Neutrophil (primary cell): ENCODE results near the gene ASB6.
"Not testable (repeated sequence)": the region's sequence is repeated elsewhere in the genome, so short reads cannot be mapped to it uniquely, and the experiment has no call there.

ENCODE experiments used
- H3K27ac ChIP-seq: fragments of 200-600 bp; sonication (generic); 2 replicates; pipeline ENCODE4 v1.5.1; 2016; ENCODE audit warnings: mild to moderate bottlenecking, moderate library complexity
- H3K27me3 ChIP-seq: fragments of 200-600 bp; sonication (generic); 2 replicates; pipeline ENCODE4 v1.6.0; 2016; ENCODE audit warnings: mild to moderate bottlenecking
- H3K36me3 ChIP-seq: fragments of 200-600 bp; sonication (generic); 2 replicates; pipeline ENCODE4 v1.5.1; 2017
- H3K4me1 ChIP-seq, 2 experiments: fragments of 200-600 bp in 1 of 2; sonication (generic) in 1 of 2; 1 replicate in 1 of 2; 2 replicates in 1 of 2; pipeline versions ENCODE4 v1.5.1 to v1.6.1; 2013 to 2016; ENCODE audit warnings: low read depth in 1 of 2, low read length in 1 of 2, mild to moderate bottlenecking in 1 of 2, moderate library complexity in 1 of 2; ENCODE audit not compliant: control insufficient read depth in 1 of 2, insufficient read depth in 1 of 2
- H3K4me3 ChIP-seq, 2 experiments: fragments of 200-600 bp in 1 of 2; sonication (generic) in 1 of 2; 1 replicate in 1 of 2; 2 replicates in 1 of 2; pipeline ENCODE4 v1.5.1; 2013 to 2016; ENCODE audit warnings: low read depth in 1 of 2, low read length in 1 of 2, mild to moderate bottlenecking in 1 of 2, moderate library complexity in 1 of 2
- H3K9me3 ChIP-seq: fragments of 200-600 bp; sonication (generic); 2 replicates; pipeline ENCODE4 v1.5.1; 2016
- CTCF ChIP-seq: fragments of 200-600 bp; sonication (generic); IDR thresholded peaks from 2 replicates; pipeline ENCODE4 v1.5.1; 2016; ENCODE audit warnings: antibody characterized with exemption

The ASB6 gene

DNA sequence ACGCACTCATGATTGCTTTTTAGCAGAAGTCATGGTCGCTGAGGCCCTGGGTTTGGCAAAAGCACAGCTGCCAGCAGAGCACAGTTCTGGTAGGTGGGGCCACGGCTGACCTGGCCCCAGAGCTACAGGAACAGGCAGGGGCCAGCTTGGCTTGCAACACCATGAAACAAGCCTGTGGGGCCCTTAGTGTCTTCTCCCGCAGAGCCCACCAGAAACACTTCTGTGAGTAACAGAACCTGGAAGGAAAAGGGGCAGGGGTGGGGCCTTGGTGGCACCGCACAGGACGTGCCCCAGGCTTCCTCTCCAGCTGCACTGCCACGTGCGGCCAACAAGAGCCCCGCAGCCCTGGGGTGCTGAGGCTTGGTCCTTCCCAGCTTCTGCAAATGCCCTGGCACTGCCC, 4.8 kb downstream of the ASB6 start:
- H3K4me3 ChIP-seq, result no peak overlapping the region
- no peaks in the 10 kb centered on the region for H3K9me3 ChIP-seq
- TF ChIP-seq CTCF, result no peak
- peaks cover 70% of the 10 kb centered on the region for H3K36me3 ChIP-seq
- no peak overlapping the region for H3K27ac ChIP-seq
- H3K4me1 ChIP-seq, result peaks cover 17 to 19% of the 10 kb centered on the region in 2 experiments
- no peaks in the 10 kb centered on the region for H3K27me3 ChIP-seq

- Histone ChIP-seq H3K36me3 (peaks cover 74% of the 10 kb centered on the region), H3K4me1 (peaks cover 14% of the 10 kb centered on the region in 2 experiments)
- not testable (repeated sequence) for H3K4me3 ChIP-seq
Measured at GRCh38 chr9:129636343-129636742, 5.6 kb downstream of the ASB6 start.

GRCh38 chr9:129635099-129636065, 6.6 kb downstream of the ASB6 start:
- TF ChIP-seq CTCF, result no peak
- peaks cover 74% of the 10 kb centered on the region for H3K36me3 ChIP-seq

More at GRCh38 chr9:129636343-129636742, 5.6 kb downstream of the ASB6 start:
- H3K27me3 ChIP-seq, H3K27ac ChIP-seq, H3K9me3 ChIP-seq: not testable (repeated sequence)

GRCh38 chr9:129633848-129634247, 8.1 kb downstream of the ASB6 start:
- Histone ChIP-seq H3K4me3 (no peak overlapping the region), H3K9me3 (no peaks in the 10 kb centered on the region), H3K4me1 (peaks cover 10 to 13% of the 10 kb centered on the region in 2 experiments), H3K36me3 (peaks cover 67% of the 10 kb centered on the region), H3K27ac (no peak overlapping the region), H3K27me3 (no peaks in the 10 kb centered on the region)
- no peak for TF ChIP-seq CTCF

More at GRCh38 chr9:129635099-129636065, 6.6 kb downstream of the ASB6 start:
- Histone ChIP-seq H3K9me3 (no peaks in the 10 kb centered on the region), H3K27ac (no peak overlapping the region), H3K27me3 (no peaks in the 10 kb centered on the region), H3K4me3 (no peak overlapping the region), H3K4me1 (peaks cover 4 to 5% of the 10 kb centered on the region in 2 experiments)

DNA sequence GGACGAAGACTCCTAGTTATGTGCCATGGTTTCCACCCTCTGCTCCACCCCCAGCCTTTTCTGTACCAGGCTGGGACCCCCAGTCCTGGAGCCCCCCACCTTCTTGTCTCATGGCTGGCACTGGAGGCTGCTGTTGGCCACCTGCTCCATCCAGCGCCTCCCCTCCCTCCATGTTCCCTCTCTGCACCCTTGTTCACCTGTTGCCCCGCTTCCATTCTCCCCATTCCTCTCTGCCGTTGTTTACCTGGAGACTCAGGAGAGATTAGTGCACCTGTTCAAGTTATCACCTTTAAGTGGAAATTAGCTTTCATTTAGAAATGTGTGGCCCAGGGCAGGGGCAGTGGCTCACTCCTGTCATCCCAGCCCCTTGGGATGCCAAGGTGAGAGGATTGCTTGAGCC, 8.7 kb downstream of the ASB6 start:
- Histone ChIP-seq H3K36me3 (peaks cover 61% of the 10 kb centered on the region), H3K9me3 (no peaks in the 10 kb centered on the region), H3K27ac (no peak overlapping the region), H3K27me3 (no peaks in the 10 kb centered on the region), H3K4me1 (peaks cover 10 to 13% of the 10 kb centered on the region in 2 experiments), H3K4me3 (no peak overlapping the region)
- TF ChIP-seq CTCF, result no peak

DNA sequence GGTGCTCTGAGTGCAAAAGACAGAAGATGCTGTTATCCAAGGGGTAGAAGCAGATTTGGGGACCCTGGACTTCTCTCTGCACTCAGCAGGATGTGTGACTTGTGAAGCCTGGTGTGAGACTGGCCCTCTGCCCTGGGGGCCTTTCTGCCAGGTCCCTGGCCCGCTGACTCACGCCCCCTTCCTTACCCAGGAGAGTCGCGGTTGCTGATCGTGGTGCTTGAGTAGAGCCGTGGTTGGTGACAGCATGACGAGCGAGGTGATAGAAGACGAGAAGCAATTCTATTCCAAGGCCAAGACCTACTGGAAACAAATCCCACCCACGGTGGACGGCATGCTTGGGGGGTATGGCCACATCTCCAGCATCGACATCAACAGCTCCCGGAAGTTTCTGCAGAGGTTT, 9.5 kb downstream of the ASB6 start:
- Histone ChIP-seq H3K27ac (no peak overlapping the region), H3K36me3 (peaks cover 54% of the 10 kb centered on the region), H3K4me3 (no peak overlapping the region), H3K9me3 (no peaks in the 10 kb centered on the region), H3K27me3 (no peaks in the 10 kb centered on the region), H3K4me1 (peaks cover 15 to 16% of the 10 kb centered on the region in 2 experiments)
- no peak for TF ChIP-seq CTCF
